Activated CD8-positive, alpha-beta T cell treated with anti-CD3 and anti-CD28 coated beads for 36 hours (primary cell): Measurements from ENCODE around the gene QARS1. TPM values are rescaled to one million over a fixed set of nuclear protein-coding genes. Genes with fewer than 3 reads are reported as not detected.
A peak's percentile ranks its signal among the peaks of the same experiment; 100 is the strongest.

ENCODE experiments used
- ATAC-seq: fragments of 200-7000 bp; cut with Tn5 transposase; one replicate; pipeline ENCODE4 v1.10.0; 2021; ENCODE audit warnings: mild to moderate bottlenecking, moderate library complexity
- CTCF ChIA-PET: fragments of 350-600 bp; sonication (Branson Sonifier 250); formaldehyde crosslinking; loops from one replicate; lab custom pipeline; 2021; ENCODE audit warnings: antibody characterized with exemption; lab: Charles Lee
- POLR2A ChIA-PET: fragments of 350-600 bp; sonication (Branson Sonifier 250); formaldehyde crosslinking; loops from one replicate; lab custom pipeline; 2021; ENCODE audit warnings: antibody characterized with exemption; lab: Charles Lee
- DNase-seq: peaks from one replicate; pipeline ENCODE4 v3.0.0-alpha.2; 2020
- H3K27ac Mint-ChIP-seq: one replicate; pipeline ENCODE4 v1.8.0; 2021; ENCODE audit warnings: mild to moderate bottlenecking, mixed read lengths
- H3K27me3 Mint-ChIP-seq: one replicate; pipeline ENCODE4 v1.8.0; 2021; ENCODE audit warnings: mixed read lengths
- H3K36me3 Mint-ChIP-seq: one replicate; pipeline ENCODE4 v1.8.0; 2021; ENCODE audit warnings: low read depth, mixed read lengths
- H3K4me1 Mint-ChIP-seq: one replicate; pipeline ENCODE4 v1.8.0; 2021; ENCODE audit warnings: low read depth, mixed read lengths
- H3K4me3 Mint-ChIP-seq: one replicate; pipeline ENCODE4 v1.8.0; 2021; ENCODE audit warnings: mild to moderate bottlenecking, moderate library complexity, mixed read lengths
- H3K9me3 Mint-ChIP-seq: one replicate; pipeline ENCODE4 v1.8.0; 2021; ENCODE audit warnings: mixed read lengths
- CTCF ChIP-seq: fragments of 200-600 bp; IDR thresholded peaks from one replicate; pipeline ENCODE4 v1.8.0; 2022; ENCODE audit warnings: antibody characterized with exemption, mild to moderate bottlenecking
- intact Hi-C: fragments of 100-400 bp; cut with micrococcal nuclease; formaldehyde crosslinking; loops from one replicate; pipeline ENCODE4 v1.10.0; 2022
- total RNA-seq, 2 experiments: library from RNA; stranded (reverse); gene quantifications; one replicate each; pipeline ENCODE4 v1.2.3, GENCODE V29; 2021

Gene QARS1
- total RNA-seq, 2 experiments from 2014 or later: 270 to 282 TPM

- Mint-ChIP-seq H3K27me3 (no peaks in the 10 kb centered on the region), H3K4me3 (no peak overlapping the region), H3K4me1 (peaks cover 14% of the 10 kb centered on the region), H3K27ac (no peak overlapping the region), H3K9me3 (no peaks in the 10 kb centered on the region), H3K36me3 (peaks cover 47% of the 10 kb centered on the region)
- DNase-seq (no peak), ATAC-seq (no peak)
- no peak for TF ChIP-seq CTCF
- CTCF ChIA-PET: no interaction called here
- intact Hi-C loops: no loop called here
- POLR2A ChIA-PET: no interaction called here
These were observed 27.9 kb downstream of the QARS1 start for GRCh38 chr3:49076646-49077045.

GRCh38 chr3:49076116-49076515, 28.4 kb downstream of the QARS1 start:
- no peak overlapping the region for H3K4me3 Mint-ChIP-seq
- ATAC-seq (no peak), DNase-seq (no peak)
- peaks cover 52% of the 10 kb centered on the region for H3K36me3 Mint-ChIP-seq
- no peaks in the 10 kb centered on the region for H3K27me3 Mint-ChIP-seq
- intact Hi-C loops: no loop called here
- POLR2A ChIA-PET: interaction anchor here (0.5 kb wide), 1 partner anchor 276 kb away, joined by 3 read pairs; no protein-coding TSS in a partner anchor
- CTCF ChIA-PET: no interaction called here
- no peak for TF ChIP-seq CTCF
- no peaks in the 10 kb centered on the region for H3K9me3 Mint-ChIP-seq
- H3K27ac Mint-ChIP-seq: no peak overlapping the region
- H3K4me1 Mint-ChIP-seq: peaks cover 10% of the 10 kb centered on the region

GRCh38 chr3:49058011-49058410, 46.5 kb downstream of the QARS1 start:
- H3K36me3 Mint-ChIP-seq: peaks cover 38% of the 10 kb centered on the region
- no peak for TF ChIP-seq CTCF
- no peaks in the 10 kb centered on the region for H3K27me3 Mint-ChIP-seq
- no peak for DNase-seq
- no peak overlapping the region for H3K4me3 Mint-ChIP-seq
- intact Hi-C loops: no loop called here
- ATAC-seq: no peak
- CTCF ChIA-PET: interaction anchor here (0.6 kb wide), 1 partner anchor 1589 kb away, joined by 3 read pairs; no protein-coding TSS in a partner anchor
- H3K9me3 Mint-ChIP-seq: no peaks in the 10 kb centered on the region
- POLR2A ChIA-PET: interaction anchor here (0.6 kb wide), 1 partner anchor 14 kb away, joined by 3 read pairs; no protein-coding TSS in a partner anchor
- peaks cover 2% of the 10 kb centered on the region for H3K4me1 Mint-ChIP-seq
- no peak overlapping the region for H3K27ac Mint-ChIP-seq

- no peak overlapping the region for H3K27ac Mint-ChIP-seq
- TF ChIP-seq CTCF: no peak
- ATAC-seq (no peak), DNase-seq (no peak)
- no peaks in the 10 kb centered on the region for H3K9me3 Mint-ChIP-seq
- intact Hi-C loops: no loop called here
- peaks cover 2% of the 10 kb centered on the region for H3K4me1 Mint-ChIP-seq
- peaks cover 41% of the 10 kb centered on the region for H3K36me3 Mint-ChIP-seq
- H3K4me3 Mint-ChIP-seq: no peak overlapping the region
- ChIA-PET CTCF (no interaction called here), POLR2A (no interaction called here)
- no peaks in the 10 kb centered on the region for H3K27me3 Mint-ChIP-seq
These were observed 47.3 kb downstream of the QARS1 start for GRCh38 chr3:49057268-49057667.

GRCh38 chr3:49054344-49054862, 50.2 kb downstream of the QARS1 start:
- Mint-ChIP-seq H3K27me3 (no peaks in the 10 kb centered on the region), H3K36me3 (peaks cover 51% of the 10 kb centered on the region), H3K9me3 (no peaks in the 10 kb centered on the region), H3K4me1 (peaks cover 8% of the 10 kb centered on the region), H3K27ac (peak overlapping the region; percentile 50), H3K4me3 (no peak overlapping the region)
- intact Hi-C loops: no loop called here
- DNase-seq (no peak), ATAC-seq (no peak)
- ChIA-PET POLR2A (interaction anchor here (1.3 kb wide), 1 partner anchor 39 kb away, joined by 3 read pairs; no protein-coding TSS in a partner anchor), CTCF (interaction anchor here (0.9 kb wide), 1 partner anchor 15 kb away, joined by 3 read pairs; no protein-coding TSS in a partner anchor)
- TF ChIP-seq CTCF: no peak
